ENCODE results near the gene ZMIZ1.

GRCh38 chr10:79045566-79046175 lies 23.1 kb upstream of the ZMIZ1 start:
- TF ChIP-seq, protein P1, sequence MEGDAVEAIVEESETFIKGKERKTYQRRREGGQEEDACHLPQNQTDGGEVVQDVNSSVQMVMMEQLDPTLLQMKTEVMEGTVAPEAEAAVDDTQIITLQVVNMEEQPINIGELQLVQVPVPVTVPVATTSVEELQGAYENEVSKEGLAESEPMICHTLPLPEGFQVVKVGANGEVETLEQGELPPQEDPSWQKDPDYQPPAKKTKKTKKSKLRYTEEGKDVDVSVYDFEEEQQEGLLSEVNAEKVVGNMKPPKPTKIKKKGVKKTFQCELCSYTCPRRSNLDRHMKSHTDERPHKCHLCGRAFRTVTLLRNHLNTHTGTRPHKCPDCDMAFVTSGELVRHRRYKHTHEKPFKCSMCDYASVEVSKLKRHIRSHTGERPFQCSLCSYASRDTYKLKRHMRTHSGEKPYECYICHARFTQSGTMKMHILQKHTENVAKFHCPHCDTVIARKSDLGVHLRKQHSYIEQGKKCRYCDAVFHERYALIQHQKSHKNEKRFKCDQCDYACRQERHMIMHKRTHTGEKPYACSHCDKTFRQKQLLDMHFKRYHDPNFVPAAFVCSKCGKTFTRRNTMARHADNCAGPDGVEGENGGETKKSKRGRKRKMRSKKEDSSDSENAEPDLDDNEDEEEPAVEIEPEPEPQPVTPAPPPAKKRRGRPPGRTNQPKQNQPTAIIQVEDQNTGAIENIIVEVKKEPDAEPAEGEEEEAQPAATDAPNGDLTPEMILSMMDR (IDR thresholded peaks at IDR 0.05), result no peak
- no peak for TF ChIP-seq EP300 (IDR thresholded peaks at IDR 0.05)
- no peak for TF ChIP-seq POLR2AphosphoS5 (IDR thresholded peaks at IDR 0.05)
- TF ChIP-seq POLR2A (IDR thresholded peaks at IDR 0.05), result no peak

Data from suprapubic skin (tissue), 4 donors.